Measurements from ENCODE around the gene CDH13.

The CDH13 gene

DNA sequence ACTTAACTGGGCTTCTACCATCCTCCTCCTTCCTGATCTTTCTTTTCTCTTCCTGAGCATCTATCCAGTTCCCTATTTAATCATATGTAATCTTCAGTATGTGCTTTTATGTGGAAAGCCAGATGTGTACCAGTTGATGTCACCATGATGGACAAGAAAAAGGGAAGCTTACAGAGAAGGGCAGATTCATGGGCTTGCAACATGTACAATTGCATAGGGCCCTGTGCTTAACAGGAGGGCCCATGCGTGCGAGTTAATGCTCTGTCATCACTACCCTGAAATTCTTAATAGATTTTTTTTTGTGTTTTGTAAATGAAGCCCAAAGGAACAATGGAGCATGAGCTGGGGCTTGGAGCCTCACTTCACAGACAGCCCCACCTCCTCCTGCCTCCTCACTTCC lies 124.3 kb downstream of the CDH13 start:
- no peak for DNase-seq

- DNase-seq, result no peak
Observed at GRCh38 chr16:82752172-82752571, 125.4 kb downstream of the CDH13 start.

DNA sequence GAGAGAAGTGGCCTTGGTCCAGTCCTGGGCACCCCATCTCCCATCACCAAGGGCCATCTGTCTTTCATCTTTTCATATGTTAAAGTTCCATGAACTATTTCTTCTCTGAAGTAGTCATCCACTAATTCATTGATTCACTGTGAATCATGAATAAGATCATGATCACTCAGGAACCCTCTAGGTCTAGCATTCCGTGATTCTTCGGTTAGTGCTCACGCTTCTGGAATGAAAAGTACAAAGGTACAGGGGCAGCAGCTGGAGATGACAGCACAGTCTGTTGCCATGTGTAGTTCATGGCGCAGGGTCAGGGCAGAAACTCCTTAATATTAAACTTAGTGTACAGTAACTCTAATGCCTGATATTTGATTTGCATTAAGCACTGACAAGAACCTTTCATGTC lies 127.1 kb downstream of the CDH13 start:
- DNase-seq, result no peak

DNA sequence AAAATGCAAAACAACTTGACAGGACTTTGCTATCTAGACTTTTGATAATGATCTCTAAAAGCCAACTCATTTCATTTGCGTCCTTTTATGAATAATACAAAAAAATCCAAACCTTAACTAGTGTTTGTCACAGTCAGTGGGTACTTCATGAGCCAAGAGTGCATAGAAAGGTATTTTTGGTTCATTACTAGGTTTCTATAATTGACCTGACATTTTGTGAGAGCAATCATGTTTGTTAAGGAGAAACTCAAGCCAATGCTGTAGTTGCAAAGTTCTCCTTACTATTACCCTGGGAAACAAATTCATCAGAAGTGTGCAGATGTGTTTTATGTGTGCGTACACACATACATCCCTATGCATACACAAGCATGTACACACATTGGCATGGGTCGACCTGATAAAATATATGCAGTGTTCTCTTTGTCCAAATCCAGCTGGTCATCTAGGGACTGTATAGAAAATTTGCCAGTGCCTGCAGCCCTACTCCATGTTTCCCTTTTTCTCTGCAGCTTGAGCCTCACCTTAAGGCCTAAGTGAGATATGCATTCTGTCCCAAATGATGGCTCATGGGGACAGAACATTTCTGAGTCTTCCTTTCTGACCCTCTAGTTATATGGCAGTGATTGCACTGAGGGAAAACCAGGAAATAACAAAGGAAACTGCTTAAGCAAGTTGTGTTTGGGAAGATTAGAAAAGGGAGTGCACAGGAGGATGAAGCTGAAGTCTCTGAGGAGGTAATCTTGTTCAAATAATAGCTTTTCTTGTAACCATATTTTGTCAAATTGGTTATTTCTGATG lies 128.1 kb downstream of the CDH13 start:
- DNase-seq, result no peak

DNA sequence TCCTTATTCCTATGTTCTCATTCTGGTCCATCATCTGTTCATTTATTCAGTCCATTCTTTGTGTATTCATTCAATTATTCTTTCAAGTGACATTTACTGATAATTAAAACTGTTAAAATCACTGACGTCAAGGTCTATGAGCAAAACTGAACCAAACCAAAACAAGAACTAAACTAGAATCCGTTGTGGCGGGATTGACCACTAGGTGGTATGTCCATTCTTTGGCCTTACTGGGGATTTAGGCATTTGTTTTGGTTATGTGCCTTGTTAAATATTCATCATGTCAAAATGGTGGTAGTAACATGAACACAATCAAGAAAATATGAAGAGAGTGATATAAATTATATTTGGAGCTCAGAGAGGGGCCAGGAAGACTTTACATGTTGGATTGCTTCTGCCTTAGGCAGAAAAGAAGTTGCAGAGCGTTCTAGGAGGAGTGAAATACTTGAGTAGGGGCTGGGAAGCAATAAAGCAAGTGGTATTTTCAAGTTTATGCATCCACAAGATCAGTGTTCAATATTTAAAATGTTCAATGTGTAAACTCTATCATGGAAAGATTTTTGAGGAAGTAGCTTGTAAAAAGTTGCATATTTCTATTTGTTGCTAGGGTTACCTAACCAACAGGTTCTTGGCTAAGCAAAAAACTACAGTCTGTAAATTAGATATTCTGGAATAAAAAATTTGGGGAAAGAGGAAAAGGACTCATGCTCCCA lies 129.0 kb downstream of the CDH13 start:
- DNase-seq, result no peak

- no peak for DNase-seq
Observed at GRCh38 chr16:82756283-82756599, 129.5 kb downstream of the CDH13 start.

DNA sequence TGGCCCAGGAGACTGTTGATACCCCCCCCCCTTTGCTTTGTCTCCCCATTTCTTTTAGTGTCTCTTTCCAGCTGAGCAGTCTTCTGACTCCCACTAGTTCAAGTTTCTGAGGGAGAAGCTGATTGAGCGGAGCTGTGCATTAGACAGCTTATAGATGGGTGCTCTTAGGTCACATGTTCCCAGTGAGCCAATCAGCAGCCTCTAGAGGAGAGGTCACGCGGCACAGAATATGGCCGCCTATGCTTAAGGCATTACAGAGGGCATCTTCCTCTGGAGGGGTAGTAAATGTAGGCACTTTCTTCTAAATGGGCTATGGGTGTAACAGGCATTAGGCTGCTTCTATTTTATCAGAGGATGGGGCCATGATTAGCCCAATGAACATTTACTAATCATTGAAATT lies 131.6 kb downstream of the CDH13 start:
- no peak for DNase-seq

- no peak for DNase-seq
Observed at GRCh38 chr16:82758904-82759303, 132.1 kb downstream of the CDH13 start.

DNA sequence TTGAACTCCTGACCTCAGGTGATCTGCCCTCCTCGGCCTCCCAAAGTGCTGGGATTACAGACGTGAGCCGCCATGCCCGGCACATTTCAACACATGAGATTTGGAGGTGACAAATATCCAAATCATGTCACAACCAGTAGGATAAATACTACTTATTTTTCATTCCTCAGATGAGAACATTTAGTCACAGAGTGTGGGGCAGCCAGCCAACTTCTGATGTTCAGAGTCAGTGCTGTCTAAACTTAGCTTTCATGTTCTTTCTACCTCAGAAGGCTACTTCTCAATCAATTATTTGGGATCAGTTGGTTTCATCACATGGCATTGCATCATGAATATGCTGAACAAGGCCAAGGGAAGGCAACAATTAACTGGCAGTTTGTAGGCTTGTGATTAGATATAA lies 134.5 kb downstream of the CDH13 start:
- no peak for DNase-seq

DNA sequence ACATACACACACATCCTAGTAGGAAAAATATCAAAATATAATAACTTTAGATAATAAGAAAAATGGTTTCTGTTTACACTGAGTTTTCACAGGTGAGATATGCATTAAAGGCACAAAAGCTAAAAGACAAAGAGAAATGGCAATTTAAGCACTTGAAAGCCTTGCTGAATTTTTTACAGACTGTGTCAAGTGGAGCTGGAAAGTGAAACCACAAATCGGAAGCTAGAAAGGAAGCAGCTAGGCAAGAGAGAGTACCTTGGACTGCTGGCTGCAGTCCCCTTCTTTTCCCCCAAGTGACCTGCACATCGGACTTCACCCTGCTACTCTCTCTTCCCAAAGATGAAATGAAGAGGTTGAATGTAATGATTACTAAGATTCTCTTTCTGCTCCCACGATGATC lies 135.1 kb downstream of the CDH13 start:
- no peak for DNase-seq

DNA sequence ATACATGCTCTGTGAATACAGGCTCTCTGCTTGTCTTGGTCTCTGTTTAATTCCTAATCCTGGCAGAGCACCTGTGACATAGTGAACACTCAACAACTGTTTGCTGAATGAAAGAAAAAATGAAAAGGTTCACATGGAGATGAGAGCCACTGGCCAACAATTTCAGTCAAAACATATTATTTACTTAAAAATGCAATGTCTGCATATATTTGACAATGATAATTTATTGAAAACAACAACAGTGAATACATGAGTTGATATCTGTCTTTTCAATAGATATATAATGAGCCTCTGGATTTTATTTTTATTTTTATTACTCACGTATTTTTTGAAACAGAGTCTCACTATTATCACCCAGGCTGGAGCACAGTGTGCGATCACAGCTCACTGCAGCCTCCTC lies 136.6 kb downstream of the CDH13 start:
- DNase-seq, result no peak

GRCh38 chr16:82767198-82767597 lies 140.4 kb downstream of the CDH13 start:
- no peak for DNase-seq

GRCh38 chr16:82767808-82768207 lies 141.0 kb downstream of the CDH13 start:
- DNase-seq, result no peak

- DNase-seq, result no peak
Observed at GRCh38 chr16:82769845-82770244, 143.1 kb downstream of the CDH13 start.

GRCh38 chr16:82772215-82772614 lies 145.4 kb downstream of the CDH13 start:
- no peak for DNase-seq

DNA sequence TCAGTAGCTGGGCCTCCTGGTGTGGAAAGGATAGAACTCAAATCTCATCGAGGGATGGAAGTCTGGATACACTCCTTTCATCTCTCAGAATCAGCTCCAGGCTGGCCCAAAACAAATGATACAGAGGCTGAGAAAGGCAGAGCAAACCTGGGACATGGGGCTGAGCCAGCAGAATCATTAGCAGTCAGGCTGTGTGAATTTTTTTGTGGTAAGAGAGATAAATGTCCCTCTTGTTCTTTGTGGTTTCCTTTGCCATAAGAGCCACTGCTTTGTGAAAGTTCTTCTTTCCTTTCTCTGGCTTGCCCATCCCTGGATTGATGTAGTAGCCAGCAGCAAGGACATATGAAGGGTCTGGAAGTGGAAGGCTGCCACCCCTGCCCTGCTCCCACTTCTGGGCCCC lies 146.2 kb downstream of the CDH13 start:
- DNase-seq, result no peak

GRCh38 chr16:82776470-82777146 lies 149.8 kb downstream of the CDH13 start:
- no peak for DNase-seq

DNA sequence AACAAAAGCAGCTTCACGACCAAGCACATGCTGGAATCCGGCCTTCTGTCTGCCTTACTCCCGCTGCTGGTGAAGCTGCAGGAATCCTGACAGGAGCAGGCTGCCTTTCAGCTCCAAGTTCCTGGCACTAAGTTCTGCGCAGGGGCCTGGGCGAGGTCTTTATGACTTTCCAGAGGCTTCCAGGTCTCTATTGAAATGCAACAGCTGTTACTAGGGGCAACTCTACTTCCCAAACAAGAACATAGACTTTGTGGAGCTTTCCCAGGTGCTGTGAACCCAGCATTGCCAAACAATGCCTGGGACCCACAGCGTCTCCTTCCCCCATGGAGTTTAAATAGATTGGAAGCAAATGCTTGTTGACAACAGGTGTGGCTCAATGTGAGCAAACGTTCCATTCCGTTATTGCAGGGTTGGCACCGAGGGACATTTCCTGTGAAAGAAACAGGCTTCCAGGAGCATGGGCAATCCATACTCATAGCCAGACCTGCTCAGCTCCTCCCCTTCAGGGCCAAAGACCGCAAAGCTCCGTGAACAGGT lies 156.0 kb downstream of the CDH13 start:
- DNase-seq, result no peak

GRCh38 chr16:82783933-82784572 lies 157.3 kb downstream of the CDH13 start:
- no peak for DNase-seq

GRCh38 chr16:82784573-82784968 lies 157.8 kb downstream of the CDH13 start:
- DNase-seq, result no peak

DNA sequence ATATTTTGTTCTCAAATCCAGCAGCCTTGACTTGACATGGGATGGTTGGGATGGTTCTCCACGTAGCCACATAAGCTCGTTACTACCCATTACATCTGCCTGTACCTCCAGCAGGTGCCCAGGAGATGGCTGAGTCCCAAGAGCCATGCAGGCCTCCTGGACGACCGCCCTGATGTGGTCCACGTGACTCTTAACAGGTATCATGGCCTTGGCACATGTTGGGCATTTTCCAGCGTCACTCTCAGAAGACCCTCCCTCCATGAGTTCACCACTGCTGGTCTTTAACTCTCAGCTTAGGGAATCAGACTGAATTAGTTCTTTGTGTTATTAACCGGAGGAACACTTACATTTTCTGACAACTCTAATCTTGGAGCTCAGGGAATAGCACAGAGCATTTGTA lies 161.5 kb downstream of the CDH13 start:
- DNase-seq, result no peak

GRCh38 chr16:82788919-82789318 lies 162.2 kb downstream of the CDH13 start:
- DNase-seq, result no peak

DNA sequence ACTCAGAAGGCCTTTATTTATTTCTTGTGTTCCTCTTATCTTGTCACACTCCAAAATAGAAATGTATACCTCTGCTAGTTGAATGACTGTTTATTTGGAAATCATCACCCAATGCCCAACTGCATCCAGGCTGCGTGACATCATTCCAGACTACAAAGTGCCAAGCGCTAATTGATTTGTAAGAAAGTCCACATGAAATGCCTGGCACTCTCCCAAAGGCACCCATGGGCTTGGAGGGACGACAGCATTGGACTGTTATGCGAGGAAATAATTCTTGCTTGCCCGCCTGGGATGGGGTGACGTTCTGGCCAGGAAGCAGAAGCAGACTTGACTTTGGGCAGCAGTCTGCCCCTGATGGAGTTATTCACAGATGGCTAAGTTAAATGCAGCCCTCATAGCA lies 165.9 kb downstream of the CDH13 start:
- DNase-seq, result no peak
